ENCODE data around the gene FLOT1. TPM values are rescaled to one million over a fixed set of nuclear protein-coding genes. Genes with fewer than 3 reads are reported as not detected.
A peak's percentile ranks its signal among the peaks of the same experiment; 100 is the strongest.

The FLOT1 gene
- polyA plus RNA-seq, 2 of the 4 experiments (the other 2 are of a cell fraction): 89.7 to 135 TPM

GRCh38 chr6:30770592-30770991 lies 28.1 kb upstream of the FLOT1 start (continued):
- no peak for TF ChIP-seq CBX2 (IDR thresholded peaks at IDR 0.05; ENCODE audit: borderline replicate concordance, low read depth)

- no peak overlapping the region for H3K4me3 ChIP-seq
- POLR2A ChIA-PET: interaction anchor here (1.0 to 3.8 kb wide), 9 partner anchors 11 to 345 kb away, joined by 3 to 77 read pairs (median 7); partner anchors contain the start of genes FLOT1, IER3 and PSORS1C1
- DNase-seq (ENCODE audit: low read depth in 1 of 2, low spot score in 1 of 2) (peak in 1 of 2 experiments; percentile 69), FAIRE-seq (no peak), ATAC-seq (peak; percentile 32 to 42; a peak in 5 of 6 replicates)
- CTCF ChIA-PET: interaction anchor here (0.6 to 3.2 kb wide), 8 partner anchors 9 to 777 kb away, joined by 3 to 21 read pairs (median 4); partner anchors contain the start of gene ATP6V1G2
- H3K4me2 ChIP-seq: peak overlapping the region; percentile 75
- peak overlapping the region; percentile 89 to 97 for H3K27ac ChIP-seq
- no peak for TF ChIP-seq ATOH8 (CRISPR knock-in tag; IDR thresholded peaks at IDR 0.05; ENCODE audit: low read depth)
- no peak for TF ChIP-seq BCL3 (IDR thresholded peaks at IDR 0.05)
- TF ChIP-seq ESRRA (IDR thresholded peaks at IDR 0.05; ENCODE audit: borderline replicate concordance, low read length): no peak
- peak in 1 of 2 experiments; percentile 0; a peak in 2 of 5 replicates for TF ChIP-seq JUN (IDR thresholded peaks at IDR 0.05)
- TF ChIP-seq RCOR1 (IDR thresholded peaks at IDR 0.05; ENCODE audit: low read depth, low read length): no peak
- TF ChIP-seq E2F6 (IDR thresholded peaks at IDR 0.05; ENCODE audit: borderline replicate concordance, low read depth): no peak
- no peak for TF ChIP-seq HEYL (CRISPR knock-in tag; IDR thresholded peaks at IDR 0.05)
- no peak for TF ChIP-seq FOSL2 (IDR thresholded peaks at IDR 0.05)
- no peak for TF ChIP-seq FOSL2 (CRISPR knock-in tag; IDR thresholded peaks at IDR 0.05)
- peak; percentile 67; the same call in 1 of the 2 replicates for TF ChIP-seq EHF (CRISPR knock-in tag; IDR thresholded peaks at IDR 0.05)
- TF ChIP-seq FOXS1 (CRISPR knock-in tag; IDR thresholded peaks at IDR 0.05): no peak
- no peaks in the 10 kb centered on the region for H3K9me3 ChIP-seq
- WGBS (ENCODE audit: missing lambda C conversion rate): 12% methylated on average over 5 of the region's 5 CpGs
- H3K4me1 ChIP-seq: peaks cover 69% of the 10 kb centered on the region
These were observed 27.5 kb upstream of the FLOT1 start for GRCh38 chr6:30769853-30770524.

GRCh38 chr6:30769088-30769852 lies 26.8 kb upstream of the FLOT1 start:
- no peaks in the 10 kb centered on the region for H3K9me3 ChIP-seq
- H3K4me3 ChIP-seq: peak overlapping the region; percentile 3; the same call in 1 of the 3 replicates
- peak; percentile 91 to 95 for ATAC-seq
- ChIA-PET POLR2A (interaction anchor here (0.6 to 3.8 kb wide), 10 partner anchors 10 to 346 kb away, joined by 3 to 77 read pairs (median 6); partner anchors contain the start of genes FLOT1, IER3 and PSORS1C1), CTCF (interaction anchor here (0.8 to 3.2 kb wide), 14 partner anchors 9 to 109 kb away, joined by 3 to 21 read pairs (median 4); no protein-coding TSS in a partner anchor)
- 1% methylated on average over 16 of the region's 16 CpGs for WGBS (ENCODE audit: missing lambda C conversion rate)
- H3K27ac ChIP-seq: peak overlapping the region; percentile 89 to 97
- H3K4me1 ChIP-seq: peaks cover 70% of the 10 kb centered on the region
- peak overlapping the region; percentile 75 for H3K4me2 ChIP-seq
- no peak for FAIRE-seq
- DNase-seq (ENCODE audit: low read depth in 1 of 2, low spot score in 1 of 2): peak; percentile 93 to 94
- no peak for TF ChIP-seq RCOR1 (IDR thresholded peaks at IDR 0.05; ENCODE audit: low read depth, low read length)
- no peak; the same call in 1 of the 2 replicates for TF ChIP-seq EHF (CRISPR knock-in tag; IDR thresholded peaks at IDR 0.05)
- peak; percentile 68 to 81; a peak in 3 of 5 replicates for TF ChIP-seq EP300 (IDR thresholded peaks at IDR 0.05)
- peak; percentile 6 for TF ChIP-seq ATOH8 (CRISPR knock-in tag; IDR thresholded peaks at IDR 0.05; ENCODE audit: low read depth)
- TF ChIP-seq TP53 (CRISPR knock-in tag; IDR thresholded peaks at IDR 0.05): peak; percentile 57; the same call in 1 of the 2 replicates
- peak; percentile 70; the same call in 1 of the 2 replicates for TF ChIP-seq MYC (IDR thresholded peaks at IDR 0.05; ENCODE audit: borderline replicate concordance, low read length)
- TF ChIP-seq ESRRA (IDR thresholded peaks at IDR 0.05; ENCODE audit: borderline replicate concordance, low read length): no peak
- TF ChIP-seq JUNB (IDR thresholded peaks at IDR 0.05): peak; percentile 91
- TF ChIP-seq ZNF302 (CRISPR knock-in tag; IDR thresholded peaks at IDR 0.05): peak; percentile 19; the same call in 1 of the 2 replicates
- no peak for TF ChIP-seq ELK1 (IDR thresholded peaks at IDR 0.05; ENCODE audit: low read depth, low read length)
- 0 out of 2 replicates have a peak, but pooled peaks have one; percentile 10 for TF ChIP-seq BHLHE40 (IDR thresholded peaks at IDR 0.05; ENCODE audit: low read depth, low read length)
- TF ChIP-seq RAD21 (conservative IDR thresholded peaks at IDR 0.05 in 1 of 2, IDR thresholded peaks at IDR 0.05 in 1 of 2): peak; percentile 13 to 34; a peak in 2 of 5 replicates
- TF ChIP-seq HOXB13 (CRISPR knock-in tag; IDR thresholded peaks at IDR 0.05; ENCODE audit: low read depth): peak; percentile 26; the same call in 1 of the 2 replicates
- TF ChIP-seq CEBPB (IDR thresholded peaks at IDR 0.05): peak; percentile 13 to 65; a peak in 2 of 4 replicates
- TF ChIP-seq CHD2 (IDR thresholded peaks at IDR 0.05; ENCODE audit: low read length, partially characterized antibody): peak; percentile 59
- TF ChIP-seq GATA3 (IDR thresholded peaks at IDR 0.05; ENCODE audit: borderline replicate concordance): peak; percentile 89
- peak; percentile 86 for TF ChIP-seq MAX (IDR thresholded peaks at IDR 0.05)
- TF ChIP-seq MAZ (IDR thresholded peaks at IDR 0.05; ENCODE audit: borderline replicate concordance, low read depth, low read length): no peak
- peak in 1 of 2 experiments; percentile 90; a peak in 4 of 5 replicates for TF ChIP-seq JUN (IDR thresholded peaks at IDR 0.05)

All from A549 (cell line).